Loucy (cell line): Measurements from ENCODE around the gene AGBL1.

Experiments
- H2AFZ ChIP-seq: fragments of 200-600 bp; sonication (generic); 2 replicates; pipeline ENCODE4 v1.6.0; 2016; ENCODE audit warnings: antibody characterized with exemption, mild to moderate bottlenecking, low read length, moderate library complexity
- H3F3A ChIP-seq: fragments of 200-600 bp; 2 replicates; pipeline ENCODE4 v1.6.0; 2016; ENCODE audit warnings: antibody characterized with exemption, low read depth, mild to moderate bottlenecking
- H3K27me3 ChIP-seq: fragments of 200-600 bp; sonication (generic); 2 replicates; pipeline ENCODE4 v1.6.1; 2014; ENCODE audit warnings: low read length, mild to moderate bottlenecking; ENCODE audit not compliant: insufficient read depth, poor library complexity, severe bottlenecking
- H3K36me3 ChIP-seq: fragments of 200-600 bp; sonication (generic); 2 replicates; pipeline ENCODE4 v1.6.1; 2016; ENCODE audit warnings: low read length; ENCODE audit not compliant: insufficient read depth
- H3K4me1 ChIP-seq: fragments of 200-600 bp; sonication (generic); 2 replicates; pipeline ENCODE4 v1.5.1; 2014; ENCODE audit warnings: low read length, mild to moderate bottlenecking; ENCODE audit not compliant: insufficient read depth, poor library complexity, severe bottlenecking
- H3K4me2 ChIP-seq: fragments of 200-600 bp; sonication (generic); 2 replicates; pipeline ENCODE4 v1.6.0; 2014; ENCODE audit warnings: antibody characterized with exemption, low read length, low read depth, mild to moderate bottlenecking; ENCODE audit not compliant: poor library complexity, severe bottlenecking
- H3K4me3 ChIP-seq: fragments of 200-600 bp; sonication (generic); 2 replicates; pipeline ENCODE4 v1.5.1; 2014; ENCODE audit warnings: low read length, mild to moderate bottlenecking, mixed read lengths; ENCODE audit not compliant: poor library complexity, severe bottlenecking
- H3K79me2 ChIP-seq: fragments of 200-600 bp; sonication (generic); 2 replicates; pipeline ENCODE4 v1.6.1; 2014; ENCODE audit warnings: low read length; ENCODE audit not compliant: insufficient read depth
- H3K9ac ChIP-seq: fragments of 200-600 bp; sonication (generic); 2 replicates; pipeline ENCODE4 v1.6.0; 2014; ENCODE audit warnings: mild to moderate bottlenecking, low read depth, low read length, moderate library complexity; ENCODE audit not compliant: poor library complexity, severe bottlenecking
- H3K9me2 ChIP-seq: fragments of 200-600 bp; sonication (generic); replicated peaks from 2 replicates; pipeline ENCODE4 v1.6.1; 2016; ENCODE audit warnings: low read depth, low read length, mixed read lengths
- H3K9me3 ChIP-seq: fragments of 200-600 bp; sonication (generic); 2 replicates; pipeline ENCODE4 v1.6.1; 2014; ENCODE audit warnings: mild to moderate bottlenecking, antibody characterized with exemption, low read length, low read depth; ENCODE audit not compliant: insufficient read depth
- H4K20me1 ChIP-seq: fragments of 200-600 bp; sonication (generic); 2 replicates; pipeline ENCODE4 v1.6.0; 2014; ENCODE audit warnings: antibody characterized with exemption, low read length, mild to moderate bottlenecking; ENCODE audit not compliant: insufficient read depth, poor library complexity, severe bottlenecking
- CTCF ChIP-seq: fragments of 200-600 bp; sonication (generic); conservative IDR thresholded peaks from 2 replicates; pipeline ENCODE4 v1.5.1; 2014; ENCODE audit warnings: mild to moderate bottlenecking, antibody characterized with exemption, low read length
- EZH2phosphoT487 ChIP-seq: fragments of 200-600 bp; IDR thresholded peaks from 2 replicates; pipeline ENCODE4 v1.6.1; 2018; ENCODE audit warnings: antibody characterized with exemption, mild to moderate bottlenecking, moderate library complexity, borderline replicate concordance

Gene AGBL1

GRCh38 chr15:86135041-86135440, 55.4 kb downstream of the AGBL1 start:
- H3K9me2 ChIP-seq, result no peaks in the 10 kb centered on the region
- H3F3A ChIP-seq, result no peaks in the 10 kb centered on the region
- H3K4me3 ChIP-seq, result no peak overlapping the region
- no peak overlapping the region for H3K4me2 ChIP-seq
- no peak overlapping the region for H3K9ac ChIP-seq
- no peaks in the 10 kb centered on the region for H4K20me1 ChIP-seq
- H3K36me3 ChIP-seq, result no peaks in the 10 kb centered on the region
- H2AFZ ChIP-seq, result no peak overlapping the region
- H3K27me3 ChIP-seq, result no peaks in the 10 kb centered on the region
- TF ChIP-seq CTCF (no peak), EZH2phosphoT487 (no peak)
- H3K79me2 ChIP-seq, result no peaks in the 10 kb centered on the region
- H3K9me3 ChIP-seq, result no peaks in the 10 kb centered on the region
- no peaks in the 10 kb centered on the region for H3K4me1 ChIP-seq

DNA sequence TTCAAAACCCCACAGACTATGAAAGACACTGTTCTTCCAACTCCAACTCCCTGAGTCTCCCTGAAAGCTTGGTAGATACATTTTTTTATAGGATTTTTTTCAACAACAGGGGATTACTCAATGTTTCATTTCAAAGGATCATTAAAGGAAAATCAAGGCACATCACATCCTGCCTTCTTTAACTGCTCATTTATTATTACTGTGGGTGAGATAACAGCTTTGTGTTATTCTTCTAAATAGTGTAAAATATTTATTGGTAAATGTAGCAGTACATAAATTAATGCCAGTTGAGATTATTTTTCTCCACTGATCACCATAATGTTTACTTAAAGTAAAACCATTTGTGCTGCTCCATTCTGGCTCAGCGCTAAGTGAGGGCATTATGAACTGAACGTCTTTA, 57.2 kb downstream of the AGBL1 start:
- Histone ChIP-seq H3K9ac (no peak overlapping the region), H3K79me2 (no peaks in the 10 kb centered on the region), H3K4me2 (no peak overlapping the region), H3K9me3 (0 out of 2 replicates have a peak, but pooled peaks cover 4% of the 10 kb centered on the region), H3F3A (no peaks in the 10 kb centered on the region), H3K27me3 (no peaks in the 10 kb centered on the region), H3K4me3 (no peak overlapping the region), H2AFZ (no peak overlapping the region), H3K36me3 (no peaks in the 10 kb centered on the region), H4K20me1 (no peaks in the 10 kb centered on the region), H3K9me2 (no peaks in the 10 kb centered on the region), H3K4me1 (no peaks in the 10 kb centered on the region)
- no peak for TF ChIP-seq CTCF
- TF ChIP-seq EZH2phosphoT487, result no peak

GRCh38 chr15:86138798-86139197, 59.1 kb downstream of the AGBL1 start:
- no peaks in the 10 kb centered on the region for H4K20me1 ChIP-seq
- no peaks in the 10 kb centered on the region for H3F3A ChIP-seq
- H3K36me3 ChIP-seq, result no peaks in the 10 kb centered on the region
- no peak overlapping the region for H3K9ac ChIP-seq
- H3K9me2 ChIP-seq, result no peaks in the 10 kb centered on the region
- H3K4me1 ChIP-seq, result no peaks in the 10 kb centered on the region
- no peak overlapping the region for H3K4me3 ChIP-seq
- H3K9me3 ChIP-seq, result 0 out of 2 replicates have a peak, but pooled peaks cover 8% of the 10 kb centered on the region
- TF ChIP-seq EZH2phosphoT487 (no peak), CTCF (no peak)
- no peak overlapping the region for H3K4me2 ChIP-seq
- H2AFZ ChIP-seq, result no peak overlapping the region
- H3K79me2 ChIP-seq, result no peaks in the 10 kb centered on the region
- no peaks in the 10 kb centered on the region for H3K27me3 ChIP-seq
